SHP77 treated with DMSO at 0.1 percent for 48 hours (cell line): Measurements from ENCODE around the gene CALY.
A peak's percentile ranks its signal among the peaks of the same experiment; 100 is the strongest.
"Not testable (repeated sequence)": the region's sequence is repeated elsewhere in the genome, so short reads cannot be mapped to it uniquely, and the experiment has no call there.

Source experiments
- DNase-seq: peaks from one replicate; lab custom pipeline; 2025; lab: John Stamatoyannopoulos, UW

Gene CALY

GRCh38 chr10:133328358-133329343 is 8.0 kb downstream of the CALY start:
- DNase-seq = no peak

GRCh38 chr10:133327651-133328357 is 8.9 kb downstream of the CALY start:
- DNase-seq = peak; percentile 68

- peak; percentile 64 for DNase-seq
Observed at GRCh38 chr10:133326745-133327650, 9.7 kb downstream of the CALY start.

GRCh38 chr10:133326223-133326551 is 10.5 kb downstream of the CALY start:
- DNase-seq = peak; percentile 20

GRCh38 chr10:133325440-133326222 is 11.1 kb downstream of the CALY start:
- no peak for DNase-seq

GRCh38 chr10:133324857-133325260 is 11.8 kb downstream of the CALY start:
- DNase-seq = no peak

- DNase-seq = peak; percentile 78
Observed at GRCh38 chr10:133324198-133324792, 12.4 kb downstream of the CALY start.

- not testable (repeated sequence) for DNase-seq
Observed at GRCh38 chr10:133322064-133322709, 14.5 kb downstream of the CALY start.

- not testable (repeated sequence) for DNase-seq
Observed at GRCh38 chr10:133320852-133321422, 15.8 kb downstream of the CALY start.

GRCh38 chr10:133318494-133319127 is 18.1 kb downstream of the CALY start:
- peak; percentile 60 for DNase-seq

- no peak for DNase-seq
Observed at GRCh38 chr10:133316732-133317131, 20.0 kb downstream of the CALY start.

- no peak for DNase-seq
Observed at GRCh38 chr10:133316266-133316665, 20.4 kb downstream of the CALY start.

- no peak for DNase-seq
Observed at GRCh38 chr10:133315847-133316246, 20.8 kb downstream of the CALY start.

- DNase-seq = no peak
Observed at GRCh38 chr10:133314911-133315310, 21.8 kb downstream of the CALY start.

- no peak for DNase-seq
Observed at GRCh38 chr10:133313192-133313591, 23.5 kb downstream of the CALY start.

GRCh38 chr10:133312769-133313145 is 23.9 kb downstream of the CALY start:
- DNase-seq = no peak

GRCh38 chr10:133312016-133312768 is 24.5 kb downstream of the CALY start:
- no peak for DNase-seq

- DNase-seq = no peak
Observed at GRCh38 chr10:133311570-133311969, 25.1 kb downstream of the CALY start.

- DNase-seq = no peak
Observed at GRCh38 chr10:133310789-133311188, 25.9 kb downstream of the CALY start.
